NCI-H128 (cell line): ENCODE data around the gene UAP1L1.
A peak's percentile ranks its signal among the peaks of the same experiment; 100 is the strongest.
"Not testable (repeated sequence)": the region's sequence is repeated elsewhere in the genome, so short reads cannot be mapped to it uniquely, and the experiment has no call there.

Experiments used
- DNase-seq: peaks from one replicate; lab custom pipeline; 2025; ENCODE audit not compliant: unreplicated experiment; lab: John Stamatoyannopoulos, UW

Gene UAP1L1, protein sequence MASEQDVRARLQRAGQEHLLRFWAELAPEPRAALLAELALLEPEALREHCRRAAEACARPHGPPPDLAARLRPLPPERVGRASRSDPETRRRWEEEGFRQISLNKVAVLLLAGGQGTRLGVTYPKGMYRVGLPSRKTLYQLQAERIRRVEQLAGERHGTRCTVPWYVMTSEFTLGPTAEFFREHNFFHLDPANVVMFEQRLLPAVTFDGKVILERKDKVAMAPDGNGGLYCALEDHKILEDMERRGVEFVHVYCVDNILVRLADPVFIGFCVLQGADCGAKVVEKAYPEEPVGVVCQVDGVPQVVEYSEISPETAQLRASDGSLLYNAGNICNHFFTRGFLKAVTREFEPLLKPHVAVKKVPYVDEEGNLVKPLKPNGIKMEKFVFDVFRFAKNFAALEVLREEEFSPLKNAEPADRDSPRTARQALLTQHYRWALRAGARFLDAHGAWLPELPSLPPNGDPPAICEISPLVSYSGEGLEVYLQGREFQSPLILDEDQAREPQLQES

DNA sequence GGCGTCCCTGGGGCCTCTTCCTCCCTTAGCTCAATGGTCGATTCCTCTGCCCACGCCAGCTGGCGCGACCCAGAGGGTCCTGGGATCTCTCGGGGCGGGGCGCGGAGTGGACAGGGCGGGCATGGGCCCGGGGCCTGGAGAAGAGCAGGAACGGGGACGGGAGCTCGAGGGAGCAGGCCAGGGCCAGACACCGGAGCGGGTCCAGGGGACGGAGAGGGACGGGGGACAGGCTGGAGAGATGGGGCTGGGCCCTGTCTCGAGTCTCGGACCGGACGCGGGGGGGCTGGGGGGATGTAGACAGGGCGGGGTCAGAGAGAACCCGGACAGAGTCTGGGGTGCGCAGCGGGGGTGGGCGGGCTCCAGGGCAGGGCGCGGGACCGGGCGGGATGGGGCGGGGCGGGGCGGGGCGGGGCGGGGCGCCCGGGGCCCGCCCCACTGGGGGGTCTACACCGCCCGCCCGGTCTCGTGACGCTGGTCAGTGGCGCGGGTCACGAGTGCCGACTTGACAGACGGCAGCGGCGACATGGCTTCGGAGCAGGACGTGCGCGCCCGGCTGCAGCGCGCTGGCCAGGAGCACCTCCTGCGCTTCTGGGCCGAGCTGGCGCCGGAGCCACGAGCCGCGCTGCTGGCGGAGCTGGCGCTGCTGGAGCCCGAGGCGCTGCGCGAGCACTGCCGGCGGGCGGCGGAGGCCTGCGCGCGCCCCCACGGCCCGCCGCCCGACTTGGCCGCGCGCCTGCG is at the start of gene UAP1L1:
TSS of gene UAP1L1 (plus strand) at position 508 of the 738 bp plus-strand sequence. CDS start at position 524, 16 bp downstream.
- no peak for DNase-seq

DNA sequence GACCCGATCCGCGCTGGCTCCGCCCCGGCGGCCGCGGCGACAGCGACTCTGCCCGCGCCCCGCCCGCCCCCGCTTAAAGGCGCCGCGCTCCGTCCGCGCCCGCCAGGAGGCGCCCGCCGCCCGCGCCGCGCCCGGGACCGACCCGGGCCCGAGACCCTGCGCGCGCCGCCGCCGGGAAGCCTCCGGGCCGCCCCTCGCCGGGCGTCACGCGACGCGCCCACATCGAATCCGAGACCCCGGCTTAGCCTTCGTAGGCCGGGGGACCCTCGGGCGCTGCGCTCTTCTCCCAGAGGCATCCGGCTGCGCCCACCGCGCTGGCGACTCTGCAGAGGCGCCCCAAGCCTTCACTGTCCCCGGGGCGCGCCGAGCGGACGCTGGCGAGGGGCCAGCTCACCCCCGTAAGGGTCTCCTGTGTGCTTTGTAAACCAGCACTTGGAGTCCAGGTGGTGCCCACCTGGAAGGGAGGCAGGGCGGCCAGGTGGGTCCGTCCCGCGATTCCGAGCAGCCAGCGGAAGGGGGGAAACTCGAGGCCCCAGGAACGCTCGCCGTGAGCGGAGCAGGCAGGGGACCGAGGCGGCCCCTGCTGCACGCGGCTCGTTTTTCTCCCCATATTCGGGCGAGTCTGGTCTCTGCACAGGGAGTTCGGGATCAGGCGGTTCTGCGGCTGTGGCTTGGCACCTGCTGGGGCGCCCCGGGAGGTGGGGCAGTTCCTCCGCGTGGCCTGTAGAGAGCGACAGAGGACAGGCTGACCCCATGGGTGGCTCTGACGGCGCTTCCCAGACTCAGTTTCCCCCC is 48.9 kb upstream of the UAP1L1 start:
- DNase-seq = peak; percentile 33

DNA sequence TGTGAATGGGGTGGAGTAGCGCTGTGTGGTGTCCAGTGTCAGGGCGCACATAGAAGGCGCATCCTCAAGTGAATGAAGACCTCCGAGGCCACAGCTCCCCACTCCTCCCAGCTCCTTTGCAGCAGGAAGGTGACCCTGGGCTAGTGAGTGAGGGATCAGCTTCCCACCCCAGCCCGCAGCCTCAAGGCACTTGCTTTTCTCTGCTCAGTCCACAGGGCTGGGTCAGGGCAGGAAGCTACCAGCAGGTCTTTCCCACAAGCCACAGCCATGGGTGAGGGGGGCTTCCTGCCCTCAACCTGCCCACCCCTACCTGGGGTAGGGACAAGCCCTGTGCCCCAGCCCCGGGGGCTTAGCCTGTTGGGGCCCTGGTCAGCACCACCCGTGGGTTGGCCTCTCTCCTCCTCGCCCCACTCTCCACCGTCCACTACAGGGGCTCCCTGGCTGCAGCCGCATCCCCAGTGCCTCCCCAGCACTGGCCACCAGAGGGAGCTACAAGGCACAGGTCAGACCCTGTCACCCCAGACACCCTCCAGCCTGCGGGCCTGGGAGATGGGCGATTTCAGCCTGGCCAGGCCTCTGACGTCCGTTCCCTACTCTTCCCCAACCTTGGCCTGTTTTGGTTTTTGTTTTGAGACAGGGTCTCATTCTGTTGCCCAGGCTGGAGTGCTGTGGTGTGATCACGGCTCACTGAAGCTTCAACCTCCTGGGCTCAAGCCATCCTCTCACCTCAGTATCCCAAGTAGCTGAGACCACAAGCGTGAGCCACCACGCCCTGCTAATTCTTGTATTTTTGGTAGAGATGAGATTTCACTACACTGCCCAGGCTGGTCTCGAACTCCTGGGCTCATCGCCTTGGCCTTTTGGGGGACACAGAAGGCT is 48.0 kb upstream of the UAP1L1 start:
- no peak for DNase-seq

- no peak for DNase-seq
These were observed 47.3 kb upstream of the UAP1L1 start for GRCh38 chr9:137030006-137030405.

- DNase-seq = no peak
These were observed 46.5 kb upstream of the UAP1L1 start for GRCh38 chr9:137030538-137031527.

- DNase-seq = no peak
These were observed 45.2 kb upstream of the UAP1L1 start, which contains the start of gene FUT7 for GRCh38 chr9:137031904-137032640. Gene FUT7, minus strand, starts transcription at chr9:137032088. Its CDS starts 97 bp downstream, at chr9:137031991.

- no peak for DNase-seq
These were observed 44.5 kb upstream of the UAP1L1 start for GRCh38 chr9:137032858-137033257.

DNA sequence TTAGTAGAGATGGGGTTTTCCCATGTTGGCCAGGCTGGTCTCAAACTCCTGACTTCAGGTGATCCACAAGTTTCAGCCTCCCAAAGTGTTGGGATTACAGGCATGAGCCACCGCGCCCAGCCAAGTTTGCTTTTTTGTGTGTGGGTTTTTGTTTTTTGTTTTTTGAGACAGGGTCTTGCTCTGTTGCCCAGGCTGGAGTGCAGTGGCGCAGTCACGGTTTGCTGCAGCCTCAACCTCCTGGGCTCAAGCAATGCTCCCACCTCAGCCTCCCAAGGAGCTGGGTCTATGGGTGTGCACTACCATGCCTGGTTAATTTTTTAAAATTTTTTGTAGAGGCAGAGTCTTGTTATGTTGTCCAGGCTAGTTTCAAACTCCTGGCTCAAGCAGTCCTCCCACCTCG is 43.8 kb upstream of the UAP1L1 start:
- not testable (repeated sequence) for DNase-seq

DNA sequence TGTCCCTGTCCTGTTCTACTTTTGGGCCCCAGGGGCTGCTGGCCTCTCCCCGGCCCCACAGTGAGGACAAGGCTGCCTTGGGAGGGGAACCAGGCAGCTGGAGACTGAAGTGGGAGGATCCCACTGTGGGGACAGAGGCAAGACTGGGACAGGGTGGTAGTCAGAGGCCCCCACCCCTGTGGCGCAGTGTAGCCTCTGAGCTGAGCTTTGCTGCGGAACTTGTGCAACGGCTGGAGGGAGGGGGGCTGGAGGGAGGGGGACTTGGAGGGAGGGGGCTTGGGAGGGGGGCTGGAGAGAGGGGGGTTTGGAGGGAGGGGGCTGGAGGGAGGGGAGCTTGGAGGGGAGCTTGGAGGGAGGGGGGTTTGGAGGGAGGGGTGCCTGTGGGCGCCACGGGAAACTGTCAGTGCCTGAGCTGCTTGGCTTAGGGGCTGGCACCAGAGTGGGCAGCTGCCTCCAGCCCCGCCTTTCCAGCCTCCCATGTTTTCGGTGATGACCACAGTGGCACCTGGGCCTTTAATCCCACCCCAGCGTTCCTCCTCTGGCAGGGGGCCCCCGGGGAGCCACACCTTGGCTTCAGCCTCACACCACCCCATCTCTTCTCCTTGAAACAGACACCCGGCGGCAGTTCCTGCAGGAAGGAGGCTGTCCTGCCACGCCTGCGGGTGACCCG is 43.1 kb upstream of the UAP1L1 start:
- no peak for DNase-seq

DNA sequence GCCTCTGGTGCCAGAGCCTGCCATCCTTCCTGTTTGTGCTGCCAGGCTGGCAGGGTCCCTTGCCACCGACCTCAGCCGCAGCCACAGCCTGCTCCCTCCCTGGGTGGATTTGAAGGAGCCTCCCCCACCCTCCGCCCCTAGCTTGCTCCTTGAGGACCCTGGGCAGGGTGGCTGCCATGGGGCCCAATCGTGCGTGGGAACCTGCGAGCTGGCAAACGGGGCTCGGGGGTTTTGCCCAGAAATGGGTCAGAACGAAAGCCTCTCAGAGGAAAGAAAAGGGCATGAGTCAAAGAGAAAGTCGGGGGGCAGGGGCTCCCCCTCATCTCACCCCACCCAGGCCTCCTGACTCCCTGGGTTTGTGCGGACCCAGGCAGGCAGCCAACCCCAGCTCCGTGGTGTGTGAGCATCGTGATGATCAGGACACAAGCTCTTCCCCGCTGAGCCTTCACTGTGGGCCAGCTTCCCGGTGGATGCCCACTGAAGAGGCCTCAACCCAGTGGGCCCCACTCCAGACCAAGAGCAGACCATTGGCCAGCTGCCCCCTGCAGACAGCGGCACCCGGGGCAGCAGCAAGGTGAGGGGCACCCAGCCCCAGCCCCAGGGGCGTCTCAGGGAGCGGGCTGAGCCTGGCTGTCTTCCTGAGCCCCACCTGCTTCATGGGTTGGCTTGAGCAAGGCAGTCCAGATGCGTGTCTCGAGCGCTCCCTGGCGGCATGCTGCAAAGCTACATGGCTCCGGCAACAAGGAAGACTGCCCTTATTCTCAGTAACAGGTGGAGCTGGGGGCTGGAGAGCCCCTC is 42.4 kb upstream of the UAP1L1 start:
- peak; percentile 82 for DNase-seq

- DNase-seq = no peak
These were observed 41.8 kb upstream of the UAP1L1 start for GRCh38 chr9:137035507-137035834.

GRCh38 chr9:137035937-137036336 is 41.4 kb upstream of the UAP1L1 start:
- no peak for DNase-seq

- DNase-seq = no peak
These were observed 40.3 kb upstream of the UAP1L1 start for GRCh38 chr9:137037035-137037434.

GRCh38 chr9:137037483-137037882 is 39.8 kb upstream of the UAP1L1 start:
- DNase-seq = no peak

- DNase-seq = no peak
These were observed 38.4 kb upstream of the UAP1L1 start for GRCh38 chr9:137038916-137039315.

- no peak for DNase-seq
These were observed 37.5 kb upstream of the UAP1L1 start for GRCh38 chr9:137039611-137040366.
